Measurements from ENCODE around the gene PGAP6.

DNA sequence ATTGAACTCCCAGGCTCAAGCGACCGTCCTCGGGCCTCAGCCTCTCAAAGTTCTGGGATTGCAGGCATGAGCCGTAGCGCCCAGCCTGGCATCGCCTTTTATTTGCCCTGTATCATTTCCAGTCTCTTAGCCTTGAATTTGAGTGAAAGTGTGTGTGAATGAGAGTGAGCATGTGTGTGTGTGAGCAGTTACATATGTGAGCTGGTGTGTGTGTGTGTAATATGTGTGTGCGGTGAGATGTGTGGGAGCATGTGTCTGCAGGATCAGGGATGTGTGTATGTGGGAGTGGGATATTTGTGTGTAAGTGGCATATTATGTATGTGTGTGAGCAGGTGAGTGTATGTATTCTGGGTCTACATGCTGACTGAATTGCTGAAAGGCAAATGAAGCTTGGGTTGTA, 49.1 kb upstream of the PGAP6 start:
- no peak for TF ChIP-seq CTCF (IDR thresholded peaks at IDR 0.05; ENCODE audit: low read depth, low read length, poor library complexity, severe bottlenecking)
- no peak for TF ChIP-seq EZH2phosphoT487 (IDR thresholded peaks at IDR 0.05; ENCODE audit: borderline replicate concordance, low read length)
